Measurements from ENCODE around the gene EBF3.

DNA sequence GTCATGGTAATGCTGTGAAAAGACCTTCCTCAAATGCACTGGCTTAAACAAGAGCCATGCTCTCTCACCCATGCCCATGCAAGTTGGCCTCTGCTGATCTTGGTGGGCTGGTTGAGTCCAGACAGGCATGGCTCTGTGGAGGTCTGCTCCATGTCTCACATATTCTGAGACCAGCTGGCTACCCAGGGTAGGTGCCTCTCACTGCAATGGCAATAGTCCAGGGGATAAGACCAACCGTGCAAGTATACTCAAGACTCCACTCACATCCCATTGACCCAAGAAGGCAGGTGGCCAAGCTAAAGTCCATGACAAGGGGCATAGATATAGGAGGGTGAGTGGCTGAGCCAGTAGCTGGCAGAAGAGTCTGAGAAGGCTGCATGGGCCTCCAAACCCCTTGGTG lies 14.2 kb upstream of the EBF3 start:
- TF ChIP-seq EZH2 (IDR thresholded peaks at IDR 0.05; ENCODE audit: borderline replicate concordance, low read length): no peak
- TF ChIP-seq, protein P1, sequence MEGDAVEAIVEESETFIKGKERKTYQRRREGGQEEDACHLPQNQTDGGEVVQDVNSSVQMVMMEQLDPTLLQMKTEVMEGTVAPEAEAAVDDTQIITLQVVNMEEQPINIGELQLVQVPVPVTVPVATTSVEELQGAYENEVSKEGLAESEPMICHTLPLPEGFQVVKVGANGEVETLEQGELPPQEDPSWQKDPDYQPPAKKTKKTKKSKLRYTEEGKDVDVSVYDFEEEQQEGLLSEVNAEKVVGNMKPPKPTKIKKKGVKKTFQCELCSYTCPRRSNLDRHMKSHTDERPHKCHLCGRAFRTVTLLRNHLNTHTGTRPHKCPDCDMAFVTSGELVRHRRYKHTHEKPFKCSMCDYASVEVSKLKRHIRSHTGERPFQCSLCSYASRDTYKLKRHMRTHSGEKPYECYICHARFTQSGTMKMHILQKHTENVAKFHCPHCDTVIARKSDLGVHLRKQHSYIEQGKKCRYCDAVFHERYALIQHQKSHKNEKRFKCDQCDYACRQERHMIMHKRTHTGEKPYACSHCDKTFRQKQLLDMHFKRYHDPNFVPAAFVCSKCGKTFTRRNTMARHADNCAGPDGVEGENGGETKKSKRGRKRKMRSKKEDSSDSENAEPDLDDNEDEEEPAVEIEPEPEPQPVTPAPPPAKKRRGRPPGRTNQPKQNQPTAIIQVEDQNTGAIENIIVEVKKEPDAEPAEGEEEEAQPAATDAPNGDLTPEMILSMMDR (conservative IDR thresholded peaks at IDR 0.05 in 1 of 2, IDR thresholded peaks at IDR 0.05 in 1 of 2; ENCODE audit: extremely low read depth in 1 of 2, insufficient read depth in 1 of 2, low read depth in 1 of 2, low read length in 2 of 2): no peak

Measured in mammary epithelial cell (primary cell).